Panc1 (cell line): ENCODE results near the gene MBTPS1.

Experiments used
- POLR2AphosphoS5 ChIP-seq: IDR thresholded peaks from 2 replicates; pipeline ENCODE4 v1.6.1; 2012; ENCODE audit warnings: mild to moderate bottlenecking, low read depth, low read length, moderate library complexity
- SIN3A ChIP-seq: IDR thresholded peaks from 2 replicates; pipeline ENCODE4 v1.6.1; 2012; ENCODE audit warnings: low read depth, mild to moderate bottlenecking, low read length, moderate library complexity, borderline replicate concordance; ENCODE audit not compliant: insufficient read depth
- TCF7L2 ChIP-seq: IDR thresholded peaks from 2 replicates; pipeline ENCODE4 v1.6.1; 2011; ENCODE audit warnings: mild to moderate bottlenecking, low read depth, low read length, inconsistent platforms
- TF ChIP-seq, protein P1 (sequence below): fragments of 450-650 bp; IDR thresholded peaks from 2 replicates; pipeline ENCODE4 v1.5.1; 2017; ENCODE audit warnings: mild to moderate bottlenecking
- TF ChIP-seq, protein P2 (sequence below), 2 experiments: IDR thresholded peaks; 2 replicates each; pipeline ENCODE4 v1.6.1; 2011 to 2012; ENCODE audit warnings: low read depth in 2 of 2, control low read depth in 1 of 2, low read length in 1 of 2, mild to moderate bottlenecking in 1 of 2, moderate library complexity in 1 of 2; ENCODE audit not compliant: insufficient read depth in 1 of 2

DNA sequence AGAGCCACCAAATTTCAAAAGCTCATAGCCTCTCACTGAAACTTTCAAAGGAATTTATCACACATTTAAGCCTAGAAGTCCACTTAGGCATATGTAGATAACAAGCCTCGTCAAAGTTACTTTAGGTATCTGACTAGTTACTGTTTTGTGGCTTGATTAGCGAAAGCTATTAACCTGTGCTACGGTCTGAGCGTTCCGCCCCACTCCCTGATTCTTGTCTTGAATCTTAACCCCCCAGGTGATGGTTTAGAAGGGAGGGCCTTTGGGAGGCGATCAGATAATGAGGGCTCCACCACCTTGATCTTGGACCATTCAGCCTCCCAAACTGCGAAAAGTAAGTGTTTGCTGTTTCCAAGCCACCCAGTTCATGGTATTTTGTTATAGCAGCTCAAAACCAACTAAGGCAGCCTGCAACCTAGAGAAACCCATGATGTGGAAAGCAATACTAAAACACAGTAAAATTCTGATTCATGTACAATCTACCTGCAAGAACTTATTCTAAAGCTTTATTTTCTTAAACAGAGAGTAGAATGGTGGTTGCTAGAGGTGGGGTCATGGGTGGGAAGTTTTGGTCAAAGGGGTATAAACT is 21.1 kb upstream of the MBTPS1 start:
- TF ChIP-seq, protein P1, sequence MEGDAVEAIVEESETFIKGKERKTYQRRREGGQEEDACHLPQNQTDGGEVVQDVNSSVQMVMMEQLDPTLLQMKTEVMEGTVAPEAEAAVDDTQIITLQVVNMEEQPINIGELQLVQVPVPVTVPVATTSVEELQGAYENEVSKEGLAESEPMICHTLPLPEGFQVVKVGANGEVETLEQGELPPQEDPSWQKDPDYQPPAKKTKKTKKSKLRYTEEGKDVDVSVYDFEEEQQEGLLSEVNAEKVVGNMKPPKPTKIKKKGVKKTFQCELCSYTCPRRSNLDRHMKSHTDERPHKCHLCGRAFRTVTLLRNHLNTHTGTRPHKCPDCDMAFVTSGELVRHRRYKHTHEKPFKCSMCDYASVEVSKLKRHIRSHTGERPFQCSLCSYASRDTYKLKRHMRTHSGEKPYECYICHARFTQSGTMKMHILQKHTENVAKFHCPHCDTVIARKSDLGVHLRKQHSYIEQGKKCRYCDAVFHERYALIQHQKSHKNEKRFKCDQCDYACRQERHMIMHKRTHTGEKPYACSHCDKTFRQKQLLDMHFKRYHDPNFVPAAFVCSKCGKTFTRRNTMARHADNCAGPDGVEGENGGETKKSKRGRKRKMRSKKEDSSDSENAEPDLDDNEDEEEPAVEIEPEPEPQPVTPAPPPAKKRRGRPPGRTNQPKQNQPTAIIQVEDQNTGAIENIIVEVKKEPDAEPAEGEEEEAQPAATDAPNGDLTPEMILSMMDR = no peak
- TF ChIP-seq SIN3A (no peak), POLR2AphosphoS5 (no peak), TCF7L2 (no peak)
- TF ChIP-seq, protein P2, sequence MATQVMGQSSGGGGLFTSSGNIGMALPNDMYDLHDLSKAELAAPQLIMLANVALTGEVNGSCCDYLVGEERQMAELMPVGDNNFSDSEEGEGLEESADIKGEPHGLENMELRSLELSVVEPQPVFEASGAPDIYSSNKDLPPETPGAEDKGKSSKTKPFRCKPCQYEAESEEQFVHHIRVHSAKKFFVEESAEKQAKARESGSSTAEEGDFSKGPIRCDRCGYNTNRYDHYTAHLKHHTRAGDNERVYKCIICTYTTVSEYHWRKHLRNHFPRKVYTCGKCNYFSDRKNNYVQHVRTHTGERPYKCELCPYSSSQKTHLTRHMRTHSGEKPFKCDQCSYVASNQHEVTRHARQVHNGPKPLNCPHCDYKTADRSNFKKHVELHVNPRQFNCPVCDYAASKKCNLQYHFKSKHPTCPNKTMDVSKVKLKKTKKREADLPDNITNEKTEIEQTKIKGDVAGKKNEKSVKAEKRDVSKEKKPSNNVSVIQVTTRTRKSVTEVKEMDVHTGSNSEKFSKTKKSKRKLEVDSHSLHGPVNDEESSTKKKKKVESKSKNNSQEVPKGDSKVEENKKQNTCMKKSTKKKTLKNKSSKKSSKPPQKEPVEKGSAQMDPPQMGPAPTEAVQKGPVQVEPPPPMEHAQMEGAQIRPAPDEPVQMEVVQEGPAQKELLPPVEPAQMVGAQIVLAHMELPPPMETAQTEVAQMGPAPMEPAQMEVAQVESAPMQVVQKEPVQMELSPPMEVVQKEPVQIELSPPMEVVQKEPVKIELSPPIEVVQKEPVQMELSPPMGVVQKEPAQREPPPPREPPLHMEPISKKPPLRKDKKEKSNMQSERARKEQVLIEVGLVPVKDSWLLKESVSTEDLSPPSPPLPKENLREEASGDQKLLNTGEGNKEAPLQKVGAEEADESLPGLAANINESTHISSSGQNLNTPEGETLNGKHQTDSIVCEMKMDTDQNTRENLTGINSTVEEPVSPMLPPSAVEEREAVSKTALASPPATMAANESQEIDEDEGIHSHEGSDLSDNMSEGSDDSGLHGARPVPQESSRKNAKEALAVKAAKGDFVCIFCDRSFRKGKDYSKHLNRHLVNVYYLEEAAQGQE (IDR thresholded peaks at IDR 0.05; ENCODE audit: insufficient read depth in 1 of 2, low read depth in 2 of 2, low read length in 1 of 2) = no peak
